DOHH2 (cell line): ENCODE results near the gene PPID.
A peak's percentile ranks its signal among the peaks of the same experiment; 100 is the strongest.

Experiments used
- H3F3A ChIP-seq: fragments of 200-600 bp; sonication (generic), shearing (Covaris generic); 2 replicates; pipeline ENCODE4 v1.6.0; 2016; ENCODE audit warnings: antibody characterized with exemption, mild to moderate bottlenecking; ENCODE audit not compliant: control insufficient read depth, insufficient read depth
- H3K27ac ChIP-seq: fragments of 200-600 bp; sonication (generic); 2 replicates; pipeline ENCODE4 v1.5.1; 2014; ENCODE audit warnings: low read depth, mild to moderate bottlenecking, low read length, moderate library complexity
- H3K27me3 ChIP-seq: fragments of 200-600 bp; sonication (generic); 2 replicates; pipeline ENCODE4 v1.6.1; 2014; ENCODE audit warnings: mild to moderate bottlenecking, low read length, mixed read lengths; ENCODE audit not compliant: control insufficient read depth
- H3K36me3 ChIP-seq: fragments of 200-600 bp; sonication (generic); 2 replicates; pipeline ENCODE4 v1.6.1; 2014; ENCODE audit warnings: mild to moderate bottlenecking, low read length, moderate library complexity, mixed read lengths; ENCODE audit not compliant: control insufficient read depth
- H3K4me1 ChIP-seq: fragments of 200-600 bp; sonication (generic); 2 replicates; pipeline ENCODE4 v1.6.1; 2014; ENCODE audit warnings: mild to moderate bottlenecking, low read length, mixed read lengths; ENCODE audit not compliant: control insufficient read depth
- H3K4me2 ChIP-seq: fragments of 200-600 bp; sonication (generic); 2 replicates; pipeline ENCODE4 v1.6.0; 2014; ENCODE audit warnings: mild to moderate bottlenecking, low read length, moderate library complexity
- H3K4me3 ChIP-seq: fragments of 200-600 bp; sonication (generic); 2 replicates; pipeline ENCODE4 v1.5.1; 2014; ENCODE audit warnings: mild to moderate bottlenecking, low read length, mixed read lengths
- H3K79me2 ChIP-seq: fragments of 200-600 bp; sonication (generic); 2 replicates; pipeline ENCODE4 v1.6.1; 2014; ENCODE audit warnings: mild to moderate bottlenecking, low read length, mixed read lengths; ENCODE audit not compliant: control insufficient read depth
- H3K9me2 ChIP-seq: fragments of 200-600 bp; sonication (generic); replicated peaks from 2 replicates; pipeline ENCODE4 v1.6.1; 2014; ENCODE audit warnings: mild to moderate bottlenecking, low read length, mixed read lengths; ENCODE audit not compliant: control insufficient read depth
- H3K9me3 ChIP-seq: fragments of 200-600 bp; sonication (generic); 2 replicates; pipeline ENCODE4 v1.6.1; 2014; ENCODE audit warnings: antibody characterized with exemption, low read length, mixed read lengths; ENCODE audit not compliant: control insufficient read depth, insufficient read depth
- H4K20me1 ChIP-seq: fragments of 200-600 bp; sonication (generic); 2 replicates; pipeline ENCODE4 v1.6.0; 2014; ENCODE audit warnings: low read depth, mild to moderate bottlenecking, antibody characterized with exemption, low read length, moderate library complexity; ENCODE audit not compliant: control insufficient read depth, insufficient read depth
- CTCF ChIP-seq: fragments of 200-600 bp; sonication (generic); IDR thresholded peaks from one replicate; pipeline ENCODE4 v1.5.1; 2014; ENCODE audit warnings: antibody characterized with exemption, mild to moderate bottlenecking, low read depth, low read length; ENCODE audit not compliant: poor library complexity, severe bottlenecking
- EZH2phosphoT487 ChIP-seq: fragments of 200-600 bp; sonication (generic); IDR thresholded peaks from 2 replicates; pipeline ENCODE4 v1.6.1; 2017; ENCODE audit warnings: borderline replicate concordance, mild to moderate bottlenecking, antibody characterized with exemption, low read length, moderate library complexity, mixed read lengths

PPID gene

GRCh38 chr4:158678767-158679166 is 44.4 kb downstream of the PPID start:
- Histone ChIP-seq H3K9me3 (no peaks in the 10 kb centered on the region), H3K4me2 (no peak overlapping the region), H3K4me1 (peaks cover under 1% of the 10 kb centered on the region), H3K4me3 (no peak overlapping the region), H3K27ac (no peak overlapping the region), H3F3A (no peaks in the 10 kb centered on the region), H3K79me2 (peaks cover 1% of the 10 kb centered on the region; the same call in 1 of the 2 replicates), H3K27me3 (no peaks in the 10 kb centered on the region), H3K9me2 (no peaks in the 10 kb centered on the region), H4K20me1 (no peaks in the 10 kb centered on the region), H3K36me3 (no peaks in the 10 kb centered on the region)
- no peak for TF ChIP-seq CTCF
- no peak for TF ChIP-seq EZH2phosphoT487

DNA sequence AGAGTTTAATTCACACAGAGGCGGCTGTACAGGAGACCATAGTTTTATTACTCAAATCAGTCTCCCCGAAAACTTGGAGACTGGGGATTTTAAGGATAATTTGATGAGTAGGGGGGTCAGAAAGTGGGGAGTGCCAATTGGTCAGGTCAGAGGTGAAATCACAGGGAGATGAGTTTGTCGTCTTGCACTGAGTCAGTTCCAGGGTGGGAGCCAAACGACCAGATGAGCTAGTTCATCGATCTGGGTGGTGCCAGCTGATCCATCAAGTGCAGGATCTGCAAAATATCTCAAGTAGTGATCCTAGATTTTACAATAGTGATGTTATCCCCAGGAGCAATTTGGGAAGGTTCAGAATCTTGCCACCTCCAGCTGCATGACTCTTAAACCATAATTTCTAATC is 47.1 kb downstream of the PPID start:
- H3K9me3 ChIP-seq = no peaks in the 10 kb centered on the region
- H4K20me1 ChIP-seq = no peaks in the 10 kb centered on the region
- peaks cover 12% of the 10 kb centered on the region for H3K4me1 ChIP-seq
- H3K4me2 ChIP-seq = no peak overlapping the region
- no peak overlapping the region for H3K27ac ChIP-seq
- TF ChIP-seq CTCF (no peak), EZH2phosphoT487 (no peak)
- peaks cover 20% of the 10 kb centered on the region for H3K79me2 ChIP-seq
- H3K36me3 ChIP-seq = peaks cover 4% of the 10 kb centered on the region; the same call in 1 of the 2 replicates
- H3K27me3 ChIP-seq = no peaks in the 10 kb centered on the region
- no peaks in the 10 kb centered on the region for H3K9me2 ChIP-seq
- H3K4me3 ChIP-seq = no peak overlapping the region
- H3F3A ChIP-seq = no peaks in the 10 kb centered on the region

GRCh38 chr4:158673633-158674032 is 49.6 kb downstream of the PPID start:
- Histone ChIP-seq H3K36me3 (peaks cover 13% of the 10 kb centered on the region), H3K4me3 (no peak overlapping the region; the same call in 1 of the 2 replicates), H4K20me1 (peaks cover 5% of the 10 kb centered on the region; the same call in 1 of the 2 replicates), H3K27me3 (no peaks in the 10 kb centered on the region), H3F3A (no peaks in the 10 kb centered on the region; the same call in 1 of the 2 replicates), H3K79me2 (peaks cover 41% of the 10 kb centered on the region), H3K9me3 (no peaks in the 10 kb centered on the region), H3K4me1 (peaks cover 27% of the 10 kb centered on the region), H3K9me2 (no peaks in the 10 kb centered on the region), H3K27ac (no peak overlapping the region), H3K4me2 (peak overlapping the region; percentile 97)
- TF ChIP-seq EZH2phosphoT487 = no peak
- no peak for TF ChIP-seq CTCF
